IMR-90 (cell line): ENCODE data around the gene XPNPEP2. TPM values are rescaled to one million over a fixed set of nuclear protein-coding genes. Genes with fewer than 3 reads are reported as not detected.

Experiments
- ATAC-seq: fragments of 200-7000 bp; cut with Tn5 transposase; 2 replicates; pipeline ENCODE4 v1.9.1; 2020; ENCODE audit warnings: low read depth, mild to moderate bottlenecking, moderate library complexity
- BruUV-seq: library from RNA; stranded (reverse); fragments of 400-500 nt; replicated peaks from 2 replicates; lab custom pipeline; 2021; lab: Mats Ljungman, UMichigan
- CTCF ChIA-PET: fragments of 300-600 bp; formaldehyde crosslinking; extraction: SDS; loops from one replicate; lab custom pipeline; 2021; ENCODE audit warnings: antibody characterized with exemption; lab: Yijun Ruan, JAX
- POLR2A ChIA-PET: fragments of 300-600 bp; sonication (Branson Sonifier 250); formaldehyde crosslinking; loops from one replicate; lab custom pipeline; 2022; ENCODE audit warnings: antibody characterized with exemption; ENCODE audit not compliant: unreplicated experiment; lab: Charles Lee
- DNase-seq: peaks from one replicate; pipeline ENCODE4 v3.0.0; 2013
- H2AFZ ChIP-seq: replicated peaks from 2 replicates; pipeline ENCODE3; 2013; ENCODE audit warnings: low read length, mild to moderate bottlenecking; ENCODE audit not compliant: poor library complexity
- H2AK5ac ChIP-seq: 2 replicates; pipeline ENCODE4 v1.6.1; 2013; ENCODE audit warnings: low read depth, low read length, inconsistent platforms
- H2AK9ac ChIP-seq: replicated peaks from 2 replicates; pipeline ENCODE3; 2013; ENCODE audit warnings: mild to moderate bottlenecking, low read depth, low read length, moderate library complexity; ENCODE audit not compliant: poor library complexity
- H2BK120ac ChIP-seq: 2 replicates; pipeline ENCODE4 v1.6.1; 2013; ENCODE audit warnings: low read depth, low read length, inconsistent platforms
- H2BK15ac ChIP-seq: 3 replicates; pipeline ENCODE4 v1.6.1; 2013; ENCODE audit warnings: low read depth, low read length, inconsistent platforms
- H2BK20ac ChIP-seq: 2 replicates; pipeline ENCODE4 v1.6.1; 2013; ENCODE audit warnings: low read depth, mild to moderate bottlenecking, inconsistent platforms, low read length, moderate library complexity
- H2BK5ac ChIP-seq: 2 replicates; pipeline ENCODE4 v1.6.1; 2013; ENCODE audit warnings: mild to moderate bottlenecking, low read depth, low read length, inconsistent platforms; ENCODE audit not compliant: poor library complexity, severe bottlenecking
- H3K14ac ChIP-seq: replicated peaks from 2 replicates; pipeline ENCODE4 v1.6.1; 2013; ENCODE audit warnings: low read depth, low read length, inconsistent platforms
- H3K18ac ChIP-seq: 2 replicates; pipeline ENCODE4 v1.6.1; 2013; ENCODE audit warnings: low read depth, low read length, control low read depth
- H3K23ac ChIP-seq: 2 replicates; pipeline ENCODE4 v1.6.1; 2013; ENCODE audit warnings: low read depth, low read length, inconsistent platforms
- H3K27ac ChIP-seq: 2 replicates; pipeline ENCODE4 v1.5.1; 2013; ENCODE audit warnings: mild to moderate bottlenecking, control low read depth, low read length; ENCODE audit not compliant: insufficient read depth
- H3K27me3 ChIP-seq: 2 replicates; pipeline ENCODE4 v1.6.1; 2013; ENCODE audit warnings: low read length; ENCODE audit not compliant: control insufficient read depth, insufficient read depth
- H3K36me3 ChIP-seq: 2 replicates; pipeline ENCODE4 v1.6.1; 2013; ENCODE audit warnings: low read length, mixed read lengths; ENCODE audit not compliant: control insufficient read depth, insufficient read depth
- H3K4ac ChIP-seq: 2 replicates; pipeline ENCODE4 v1.6.1; 2013; ENCODE audit warnings: low read depth, low read length, inconsistent platforms
- H3K4me1 ChIP-seq: 2 replicates; pipeline ENCODE4 v1.6.1; 2013; ENCODE audit warnings: low read length, mixed read lengths; ENCODE audit not compliant: control insufficient read depth, insufficient read depth
- H3K4me2 ChIP-seq: 2 replicates; pipeline ENCODE4 v1.6.1; 2013; ENCODE audit warnings: low read depth, mild to moderate bottlenecking, control low read depth, low read length, moderate library complexity
- H3K4me3 ChIP-seq: 2 replicates; pipeline ENCODE4 v1.5.1; 2013; ENCODE audit warnings: low read depth, mild to moderate bottlenecking, control low read depth, low read length, moderate library complexity; ENCODE audit not compliant: insufficient read depth
- H3K56ac ChIP-seq: 2 replicates; pipeline ENCODE4 v1.6.1; 2013; ENCODE audit warnings: low read length, inconsistent platforms; ENCODE audit not compliant: insufficient read depth; ENCODE audit errors: extremely low read depth
- H3K79me1 ChIP-seq, 2 experiments: 2 replicates each; pipeline ENCODE4 v1.6.1; 2013; ENCODE audit warnings: low read length in 2 of 2, inconsistent platforms in 1 of 2, low read depth in 1 of 2
- H3K9ac ChIP-seq: 2 replicates; pipeline ENCODE4 v1.6.1; 2013; ENCODE audit warnings: low read depth, low read length, control low read depth
- H3K9me1 ChIP-seq: 2 replicates; pipeline ENCODE4 v1.6.1; 2013; ENCODE audit warnings: low read length, inconsistent platforms; ENCODE audit not compliant: insufficient read depth
- H3K9me3 ChIP-seq: 2 replicates; pipeline ENCODE4 v1.6.1; 2013; ENCODE audit warnings: low read length; ENCODE audit not compliant: control insufficient read depth, insufficient read depth
- H4K20me1 ChIP-seq: 2 replicates; pipeline ENCODE4 v1.6.1; 2013; ENCODE audit warnings: low read length, inconsistent platforms; ENCODE audit not compliant: insufficient read depth
- H4K5ac ChIP-seq: 2 replicates; pipeline ENCODE4 v1.6.1; 2013; ENCODE audit warnings: mild to moderate bottlenecking, low read depth, low read length, control low read depth
- H4K8ac ChIP-seq, 2 experiments: 2 replicates each; pipeline ENCODE4 v1.6.1; 2013; ENCODE audit warnings: low read depth in 2 of 2, low read length in 2 of 2, control low read depth in 1 of 2, inconsistent platforms in 1 of 2
- H4K91ac ChIP-seq: 2 replicates; pipeline ENCODE4 v1.6.1; 2013; ENCODE audit warnings: low read depth, low read length, inconsistent platforms; ENCODE audit not compliant: insufficient read depth
- CHD1 ChIP-seq: IDR thresholded peaks from 2 replicates; pipeline ENCODE4 v1.6.1; 2012; ENCODE audit warnings: low read depth, low read length, improper control_type of control experiment
- FOS ChIP-seq: fragments of 150-350 bp; IDR thresholded peaks from 2 replicates; pipeline ENCODE4 v1.6.1; 2016; ENCODE audit warnings: low read depth, low read length
- MAFK ChIP-seq: IDR thresholded peaks from 2 replicates; pipeline ENCODE4 v1.6.1; 2012; ENCODE audit warnings: low read depth, low read length, improper control_type of control experiment
- MAZ ChIP-seq: IDR thresholded peaks from 2 replicates; pipeline ENCODE4 v1.6.1; 2012; ENCODE audit warnings: low read depth, mild to moderate bottlenecking, low read length, improper control_type of control experiment, moderate library complexity, borderline replicate concordance
- NFE2L2 ChIP-seq: fragments of 150-350 bp; IDR thresholded peaks from 2 replicates; pipeline ENCODE4 v1.6.1; 2016; ENCODE audit warnings: low read depth, mild to moderate bottlenecking, low read length
- POLR2A ChIP-seq: IDR thresholded peaks from 2 replicates; pipeline ENCODE4 v1.6.1; 2012; ENCODE audit warnings: mild to moderate bottlenecking, low read depth, low read length
- WGBS, 2 experiments: methylation state at CpG; one replicate each; pipeline versions ENCODE4 v1.1.5 to v1.1.7; 2013; ENCODE audit warnings: missing lambda C conversion rate in 2 of 2; ENCODE audit not compliant: insufficient read length in 1 of 2; ENCODE audit errors: extremely low coverage in 2 of 2; 5-methylcytosine and 5-hydroxymethylcytosine counted together
- dilution Hi-C: fragments of 300-500 bp; cut with HindIII; formaldehyde crosslinking; loops from one replicate; pipeline ENCODE4 v1.14.3; 2018; ENCODE audit warnings: low sequenced_read_pairs; ENCODE audit not compliant: unreplicated experiment
- in situ Hi-C: fragments of 300-500 bp; cut with MboI; formaldehyde crosslinking; loops from 3 replicates; pipeline ENCODE4 v1.14.3; 2019; ENCODE audit warnings: low sequenced_read_pairs, inconsistent platforms, mixed read lengths
- intact Hi-C: fragments of 100-400 bp; cut with micrococcal nuclease; formaldehyde crosslinking; loops from 2 replicates; pipeline ENCODE4 v1.10.0; 2022
- polyA plus RNA-seq, 3 experiments: library from polyadenylated mRNA; depleted of rRNA; stranded (reverse); fragments of >200 nt; gene quantifications; 2 replicates each; pipeline ENCODE4 v1.2.3, GENCODE V29; 2012; ENCODE audit warnings: low replicate concordance in 1 of 3
- total RNA-seq: library from RNA; depleted of rRNA; stranded (reverse); fragments of >200 nt; gene quantifications from 2 replicates; pipeline ENCODE4 v1.2.3, GENCODE V29; 2012
- TF ChIP-seq, protein P1 (sequence below): fragments of 150-350 bp; IDR thresholded peaks from 2 replicates; pipeline ENCODE4 v1.6.1; 2016; ENCODE audit warnings: low read depth, mild to moderate bottlenecking, low read length, moderate library complexity, borderline replicate concordance
- TF ChIP-seq, protein P2 (sequence below): fragments of 150-350 bp; IDR thresholded peaks from 2 replicates; pipeline ENCODE4 v1.6.1; 2017; ENCODE audit warnings: mild to moderate bottlenecking, antibody characterized with exemption, low read length, low read depth

XPNPEP2 gene
- total and polyA plus RNA-seq, 2 of the 4 experiments (the other 2 are of a cell fraction) = under 0.01 to 0.07 TPM

GRCh38 chrX:129786210-129786651, 47.5 kb downstream of the XPNPEP2 start:
- no peak overlapping the region for H2AK5ac ChIP-seq
- no peak overlapping the region for H3K4me2 ChIP-seq
- no peak overlapping the region for H3K4ac ChIP-seq
- H3K79me1 ChIP-seq = no peaks in the 10 kb centered on the region
- in situ Hi-C loops = no loop called here
- no peak overlapping the region for H4K8ac ChIP-seq
- no peak for TF ChIP-seq MAZ
- no peak for TF ChIP-seq NFE2L2
- TF ChIP-seq CHD1 = no peak
- TF ChIP-seq, protein P1, sequence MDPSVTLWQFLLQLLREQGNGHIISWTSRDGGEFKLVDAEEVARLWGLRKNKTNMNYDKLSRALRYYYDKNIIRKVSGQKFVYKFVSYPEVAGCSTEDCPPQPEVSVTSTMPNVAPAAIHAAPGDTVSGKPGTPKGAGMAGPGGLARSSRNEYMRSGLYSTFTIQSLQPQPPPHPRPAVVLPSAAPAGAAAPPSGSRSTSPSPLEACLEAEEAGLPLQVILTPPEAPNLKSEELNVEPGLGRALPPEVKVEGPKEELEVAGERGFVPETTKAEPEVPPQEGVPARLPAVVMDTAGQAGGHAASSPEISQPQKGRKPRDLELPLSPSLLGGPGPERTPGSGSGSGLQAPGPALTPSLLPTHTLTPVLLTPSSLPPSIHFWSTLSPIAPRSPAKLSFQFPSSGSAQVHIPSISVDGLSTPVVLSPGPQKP = no peak
- TF ChIP-seq FOS = no peak
- TF ChIP-seq MAFK = no peak
- TF ChIP-seq, protein P2, sequence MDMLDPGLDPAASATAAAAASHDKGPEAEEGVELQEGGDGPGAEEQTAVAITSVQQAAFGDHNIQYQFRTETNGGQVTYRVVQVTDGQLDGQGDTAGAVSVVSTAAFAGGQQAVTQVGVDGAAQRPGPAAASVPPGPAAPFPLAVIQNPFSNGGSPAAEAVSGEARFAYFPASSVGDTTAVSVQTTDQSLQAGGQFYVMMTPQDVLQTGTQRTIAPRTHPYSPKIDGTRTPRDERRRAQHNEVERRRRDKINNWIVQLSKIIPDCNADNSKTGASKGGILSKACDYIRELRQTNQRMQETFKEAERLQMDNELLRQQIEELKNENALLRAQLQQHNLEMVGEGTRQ = no peak
- TF ChIP-seq POLR2A = no peak
- WGBS, 2 experiments = no CpG with 5 or more reads among the region's 3 CpGs
- H3K9me3 ChIP-seq = no peaks in the 10 kb centered on the region
- no peak overlapping the region for H4K5ac ChIP-seq
- no peak overlapping the region for H2BK15ac ChIP-seq
- POLR2A ChIA-PET = no interaction called here
- no peak for ATAC-seq
- no peak overlapping the region for H2AFZ ChIP-seq
- H3K9me1 ChIP-seq = no peaks in the 10 kb centered on the region
- no peak overlapping the region for H3K14ac ChIP-seq
- H2BK5ac ChIP-seq = no peak overlapping the region
- no peak overlapping the region for H2AK9ac ChIP-seq
- no peak for DNase-seq
- peaks cover 17% of the 10 kb centered on the region for H3K27me3 ChIP-seq
- no peak overlapping the region for H3K18ac ChIP-seq
- no peak overlapping the region for H3K56ac ChIP-seq
- no peak overlapping the region for H3K4me3 ChIP-seq
- BruUV-seq = no TSS peak
- no peak overlapping the region for H2BK20ac ChIP-seq
- dilution Hi-C loops = no loop called here
- H4K20me1 ChIP-seq = no peaks in the 10 kb centered on the region; the same call in 1 of the 2 replicates
- no peak overlapping the region for H2BK120ac ChIP-seq
- H4K91ac ChIP-seq = no peak overlapping the region
- CTCF ChIA-PET = no interaction called here
- H3K27ac ChIP-seq = no peak overlapping the region
- H3K9ac ChIP-seq = no peak overlapping the region
- H3K36me3 ChIP-seq = no peaks in the 10 kb centered on the region
- H3K23ac ChIP-seq = no peak overlapping the region
- intact Hi-C loops = no loop called here
- H3K4me1 ChIP-seq = no peaks in the 10 kb centered on the region
